Measurements from ENCODE around the gene MX1.
A peak's percentile ranks its signal among the peaks of the same experiment; 100 is the strongest.
"Not testable (repeated sequence)": the region's sequence is repeated elsewhere in the genome, so short reads cannot be mapped to it uniquely, and the experiment has no call there.

Gene MX1

DNA sequence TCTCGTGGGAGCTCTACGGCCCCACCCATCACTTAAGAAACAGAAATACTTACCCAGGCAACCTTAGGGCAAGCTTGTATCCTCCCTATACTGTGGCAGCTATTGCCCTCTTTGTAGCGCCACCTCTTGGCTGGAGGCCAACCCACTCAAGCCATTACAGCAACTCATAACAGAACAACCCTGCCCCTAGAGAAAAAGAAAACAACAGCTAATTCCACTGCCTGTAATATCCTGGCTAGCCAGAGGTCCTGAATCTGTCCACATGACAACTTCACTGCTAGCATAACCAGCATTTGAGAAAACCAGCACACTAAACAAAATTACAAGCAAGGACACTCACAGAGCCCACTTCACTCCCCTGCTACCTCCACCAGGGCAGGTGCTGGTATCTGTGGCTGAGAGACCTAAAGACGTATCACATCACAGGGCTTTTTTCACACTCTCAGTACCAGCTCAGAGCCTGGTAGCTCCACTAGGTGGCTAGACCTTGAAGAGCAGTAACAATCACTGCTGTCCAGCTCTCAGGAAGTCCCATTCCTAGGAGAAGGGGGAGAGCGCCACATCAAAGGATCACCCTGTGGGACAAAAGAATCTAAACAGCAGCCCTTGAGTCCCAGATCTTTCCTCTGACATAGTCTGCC lies 14.5 kb upstream of the MX1 start:
- DNase-seq (ENCODE audit: low spot score in 2 of 2) = no peak
- H3K4me1 Mint-ChIP-seq = peaks cover 11% of the 10 kb centered on the region
- peaks cover 6% of the 10 kb centered on the region for H3K9me3 Mint-ChIP-seq
- peaks cover 24% of the 10 kb centered on the region for H3K36me3 Mint-ChIP-seq (ENCODE audit: insufficient read depth)
- no peak for ATAC-seq (replicated peaks; ENCODE audit: extremely low read depth, poor library complexity, severe bottlenecking)
- no peak overlapping the region for H3K4me3 Mint-ChIP-seq
- H3K27me3 Mint-ChIP-seq = no peaks in the 10 kb centered on the region
- no peak overlapping the region for H3K27ac Mint-ChIP-seq (ENCODE audit: low read depth)

DNA sequence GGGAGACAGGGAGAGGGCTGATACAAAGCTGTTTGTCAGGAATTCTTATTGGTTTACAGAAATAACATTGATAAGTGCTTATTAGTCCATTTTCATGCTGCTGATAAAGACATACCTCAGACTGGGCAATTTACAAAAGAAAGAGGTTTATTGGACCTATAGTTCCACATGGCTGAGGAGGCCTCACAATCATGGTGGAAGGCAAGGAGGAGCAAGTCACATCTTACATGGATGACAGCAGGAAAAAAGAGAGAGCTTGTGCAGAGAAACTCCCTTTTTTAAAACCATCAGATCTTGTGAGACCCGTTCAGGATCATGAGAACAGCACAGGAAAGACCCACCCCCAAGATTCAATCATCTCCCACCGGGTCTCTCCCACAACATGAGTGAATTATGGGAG lies 8.5 kb upstream of the MX1 start:
- ATAC-seq (replicated peaks; ENCODE audit: extremely low read depth, poor library complexity, severe bottlenecking); H3K4me1 Mint-ChIP-seq; H3K27ac Mint-ChIP-seq (ENCODE audit: low read depth); H3K4me3 Mint-ChIP-seq; DNase-seq (ENCODE audit: low spot score in 2 of 2); H3K27me3 Mint-ChIP-seq; H3K36me3 Mint-ChIP-seq (ENCODE audit: insufficient read depth); H3K9me3 Mint-ChIP-seq: not testable (repeated sequence)

DNA sequence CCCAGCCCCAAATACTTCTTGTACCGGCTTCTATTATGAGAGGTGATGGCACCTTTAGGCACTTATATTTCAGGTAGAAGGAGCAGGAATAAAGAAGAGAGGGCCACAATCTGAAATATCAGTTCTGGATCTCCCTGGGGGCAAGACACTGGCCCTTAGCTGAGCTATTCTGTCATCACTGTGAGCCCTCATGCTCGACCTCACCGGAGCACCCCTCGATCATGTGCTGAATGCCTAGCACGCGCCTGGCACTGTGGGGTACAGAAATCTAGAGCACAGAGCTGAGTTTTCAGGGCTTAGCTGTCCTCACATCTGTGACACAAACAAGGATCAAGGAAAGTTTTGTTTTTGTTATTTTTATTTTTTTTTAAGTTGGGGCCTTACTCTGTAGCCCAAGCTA lies 7.6 kb upstream of the MX1 start:
- Mint-ChIP-seq H3K4me1 (peaks cover 8% of the 10 kb centered on the region), H3K36me3 (ENCODE audit: insufficient read depth) (no peaks in the 10 kb centered on the region), H3K9me3 (peaks cover 6% of the 10 kb centered on the region), H3K4me3 (no peak overlapping the region), H3K27me3 (no peaks in the 10 kb centered on the region), H3K27ac (ENCODE audit: low read depth) (peak overlapping the region; percentile 83)
- DNase-seq (ENCODE audit: low spot score in 2 of 2) = no peak
- ATAC-seq (replicated peaks; ENCODE audit: extremely low read depth, poor library complexity, severe bottlenecking) = no peak

DNA sequence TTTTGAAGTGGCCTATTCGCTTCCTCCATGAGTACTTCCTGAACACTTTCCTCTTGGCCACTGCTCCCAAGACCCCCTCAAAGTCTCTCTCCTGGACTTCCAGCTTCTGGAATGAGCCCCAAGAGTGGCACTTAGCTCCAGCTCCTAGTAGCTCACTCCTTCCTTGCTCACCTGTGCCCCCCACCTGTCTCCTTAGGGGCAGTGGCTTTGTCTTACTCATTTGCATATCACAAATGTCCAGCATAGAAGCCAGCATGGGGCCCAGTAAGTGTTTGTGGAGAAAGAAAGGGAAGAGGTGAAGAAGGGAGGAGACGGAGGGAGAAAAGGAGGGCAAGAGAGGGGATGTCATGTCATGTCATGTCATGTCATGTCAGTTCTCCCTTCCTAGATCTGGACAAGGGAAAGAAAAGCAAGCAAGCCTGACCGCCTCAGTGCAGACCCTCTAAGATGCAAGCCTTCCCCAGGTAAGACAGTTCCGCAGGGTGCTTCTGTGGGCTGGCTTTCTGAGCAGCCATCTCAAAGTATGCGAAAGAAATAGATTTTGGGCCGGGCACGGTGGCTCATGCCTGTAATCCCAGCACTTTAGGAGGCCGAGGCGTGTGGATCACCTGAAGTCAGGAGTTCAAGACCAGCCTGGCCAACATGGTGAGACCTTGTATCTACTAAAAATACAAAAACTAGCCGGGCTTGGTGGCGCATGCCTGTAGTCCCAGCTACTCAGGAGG lies 6.9 kb upstream of the MX1 start:
- peaks cover 1% of the 10 kb centered on the region for H3K9me3 Mint-ChIP-seq
- H3K4me1 Mint-ChIP-seq = peaks cover 15% of the 10 kb centered on the region
- H3K36me3 Mint-ChIP-seq (ENCODE audit: insufficient read depth) = no peaks in the 10 kb centered on the region
- H3K27ac Mint-ChIP-seq (ENCODE audit: low read depth) = peak overlapping the region; percentile 83
- no peak for DNase-seq (ENCODE audit: low spot score in 2 of 2)
- peak overlapping the region; percentile 85 for H3K4me3 Mint-ChIP-seq
- no peaks in the 10 kb centered on the region for H3K27me3 Mint-ChIP-seq
- no peak for ATAC-seq (replicated peaks; ENCODE audit: extremely low read depth, poor library complexity, severe bottlenecking)

DNA sequence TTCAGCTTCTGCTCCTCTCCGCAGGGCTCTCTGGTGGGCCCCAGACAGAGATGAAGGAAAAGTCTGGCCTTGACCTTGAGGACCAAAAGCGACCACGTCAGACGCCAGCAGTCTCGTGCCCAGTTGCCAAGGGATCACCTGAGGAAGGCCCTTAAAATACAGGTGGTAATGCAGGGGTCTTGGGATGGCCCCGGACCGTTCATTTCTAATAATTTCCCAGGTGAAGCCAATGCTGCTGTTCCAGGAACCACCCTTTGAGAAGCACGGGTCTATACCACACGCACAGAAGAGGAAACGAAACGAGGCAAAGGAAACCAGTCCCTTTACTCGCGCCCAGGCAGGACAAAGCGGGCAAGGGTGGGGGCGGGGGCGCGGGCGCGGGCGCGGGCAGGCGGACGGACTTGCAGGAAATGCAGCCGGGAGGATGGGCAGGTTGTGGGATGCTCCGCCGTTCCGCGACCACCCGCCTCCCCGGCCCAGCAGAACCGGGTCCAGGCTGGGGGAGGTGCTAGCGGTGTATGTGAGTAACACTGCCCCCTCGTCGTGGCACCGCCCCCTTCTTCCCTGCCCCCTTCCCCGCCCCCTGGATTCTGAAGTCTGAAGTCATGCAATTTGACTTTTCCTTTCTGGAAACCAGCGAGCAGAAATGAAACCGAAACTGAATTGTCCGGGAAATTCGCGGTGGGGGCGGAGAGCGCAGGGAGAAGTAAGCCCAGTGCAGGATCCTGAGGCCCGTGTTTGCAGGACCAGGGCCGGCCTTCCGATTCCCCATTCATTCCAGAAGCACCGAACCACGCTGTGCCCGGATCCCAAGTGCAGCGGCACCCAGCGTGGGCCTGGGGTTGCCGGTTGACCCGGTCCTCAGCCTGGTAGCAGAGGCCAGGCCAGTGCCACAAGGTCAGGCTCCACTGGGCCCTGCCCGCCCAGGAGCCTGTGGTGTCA lies 5.8 kb upstream of the MX1 start:
- H3K9me3 Mint-ChIP-seq = no peaks in the 10 kb centered on the region
- H3K4me1 Mint-ChIP-seq = peaks cover 15% of the 10 kb centered on the region
- no peaks in the 10 kb centered on the region for H3K27me3 Mint-ChIP-seq
- ATAC-seq (replicated peaks; ENCODE audit: extremely low read depth, poor library complexity, severe bottlenecking) (peak; percentile 78), DNase-seq (ENCODE audit: low spot score in 2 of 2) (no peak)
- peak overlapping the region; percentile 85 for H3K4me3 Mint-ChIP-seq
- H3K36me3 Mint-ChIP-seq (ENCODE audit: insufficient read depth) = peaks cover 3% of the 10 kb centered on the region
- peak overlapping the region; percentile 83 for H3K27ac Mint-ChIP-seq (ENCODE audit: low read depth)

DNA sequence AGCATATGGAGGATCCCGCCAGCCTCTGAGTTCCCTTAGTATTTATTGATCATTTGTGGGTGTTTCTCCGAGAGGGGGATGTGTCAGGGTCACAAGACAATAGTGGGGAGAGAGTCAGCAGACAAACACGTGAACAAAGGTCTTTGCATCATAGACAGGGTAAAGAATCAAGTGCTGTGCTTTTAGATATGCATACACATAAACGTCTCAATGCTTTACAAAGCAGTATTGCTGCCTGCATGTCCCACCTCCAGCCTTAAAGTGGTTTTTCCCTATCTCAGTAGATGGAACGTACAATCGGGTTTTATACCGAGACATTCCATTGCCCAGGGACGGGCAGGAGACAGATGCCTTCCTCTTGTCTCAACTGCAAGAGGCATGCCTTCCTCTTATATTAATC lies 5.0 kb upstream of the MX1 start:
- peaks cover 15% of the 10 kb centered on the region for H3K4me1 Mint-ChIP-seq
- peak overlapping the region; percentile 83 for H3K27ac Mint-ChIP-seq (ENCODE audit: low read depth)
- DNase-seq (ENCODE audit: low spot score in 2 of 2); H3K36me3 Mint-ChIP-seq (ENCODE audit: insufficient read depth); H3K27me3 Mint-ChIP-seq; H3K9me3 Mint-ChIP-seq; ATAC-seq (replicated peaks; ENCODE audit: extremely low read depth, poor library complexity, severe bottlenecking): not testable (repeated sequence)
- peak overlapping the region; percentile 85 for H3K4me3 Mint-ChIP-seq

DNA sequence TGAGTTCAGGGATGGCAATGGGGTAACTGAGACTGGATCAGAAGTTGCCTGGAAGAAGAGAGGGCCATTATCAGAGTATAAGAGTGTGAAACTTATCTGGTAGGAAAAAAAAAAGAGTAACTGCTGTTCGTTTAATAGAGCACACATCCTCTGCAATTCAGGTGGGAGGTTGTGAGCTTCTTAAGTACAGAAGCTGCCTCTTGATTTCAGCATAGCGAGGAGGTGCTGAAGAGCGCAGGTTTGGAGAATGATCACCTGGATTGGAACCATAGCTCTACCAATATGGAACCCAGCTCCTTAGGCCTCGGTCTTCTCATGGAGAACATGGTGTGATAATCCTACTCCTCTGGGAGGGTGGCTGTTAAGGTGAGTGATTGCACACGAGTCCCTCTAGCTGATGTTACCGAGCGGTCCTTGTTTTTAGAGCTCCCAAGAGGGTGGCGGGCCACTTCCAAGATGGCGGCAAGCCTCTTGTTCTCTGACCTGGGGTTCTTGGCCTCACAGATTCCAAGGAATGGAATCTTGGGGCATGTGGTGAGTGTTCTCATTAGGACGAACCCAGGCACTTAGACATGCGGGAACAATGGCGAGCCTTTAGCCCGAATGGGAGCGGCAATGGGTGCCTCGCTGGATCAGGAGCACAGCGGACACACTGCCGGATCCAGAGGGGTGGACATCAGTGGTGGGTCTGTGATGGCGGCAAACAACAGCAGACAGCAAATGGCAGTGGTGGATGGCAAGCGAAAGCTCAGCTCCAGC lies 3.3 kb upstream of the MX1 start:
- DNase-seq (ENCODE audit: low spot score in 2 of 2) = no peak
- no peaks in the 10 kb centered on the region for H3K27me3 Mint-ChIP-seq
- no peak for ATAC-seq (replicated peaks; ENCODE audit: extremely low read depth, poor library complexity, severe bottlenecking)
- no peaks in the 10 kb centered on the region for H3K9me3 Mint-ChIP-seq
- peaks cover 3% of the 10 kb centered on the region for H3K36me3 Mint-ChIP-seq (ENCODE audit: insufficient read depth)
- H3K27ac Mint-ChIP-seq (ENCODE audit: low read depth) = no peak overlapping the region
- H3K4me3 Mint-ChIP-seq = no peak overlapping the region
- peaks cover 15% of the 10 kb centered on the region for H3K4me1 Mint-ChIP-seq

DNA sequence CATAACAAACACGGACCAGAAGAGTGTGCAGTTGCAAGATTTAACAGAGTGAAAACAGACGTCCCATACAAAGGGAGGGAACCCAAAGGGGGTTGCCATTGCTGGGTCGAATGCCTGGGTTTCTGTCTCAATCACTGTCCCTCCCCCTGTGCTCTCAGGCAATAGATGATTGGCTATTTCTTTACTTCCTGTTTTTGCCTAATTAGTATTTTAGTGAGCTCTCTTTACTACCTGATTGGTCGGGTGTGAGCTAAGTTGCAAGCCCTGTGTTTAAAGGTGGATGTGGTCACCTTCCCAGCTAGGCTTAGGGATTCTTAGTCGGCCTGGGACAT lies 2.8 kb upstream of the MX1 start:
- not testable (repeated sequence) for H3K27ac Mint-ChIP-seq (ENCODE audit: low read depth); H3K4me3 Mint-ChIP-seq; H3K27me3 Mint-ChIP-seq; DNase-seq (ENCODE audit: low spot score in 2 of 2); H3K9me3 Mint-ChIP-seq; ATAC-seq (replicated peaks; ENCODE audit: extremely low read depth, poor library complexity, severe bottlenecking); H3K36me3 Mint-ChIP-seq (ENCODE audit: insufficient read depth)
- peaks cover 17% of the 10 kb centered on the region for H3K4me1 Mint-ChIP-seq

DNA sequence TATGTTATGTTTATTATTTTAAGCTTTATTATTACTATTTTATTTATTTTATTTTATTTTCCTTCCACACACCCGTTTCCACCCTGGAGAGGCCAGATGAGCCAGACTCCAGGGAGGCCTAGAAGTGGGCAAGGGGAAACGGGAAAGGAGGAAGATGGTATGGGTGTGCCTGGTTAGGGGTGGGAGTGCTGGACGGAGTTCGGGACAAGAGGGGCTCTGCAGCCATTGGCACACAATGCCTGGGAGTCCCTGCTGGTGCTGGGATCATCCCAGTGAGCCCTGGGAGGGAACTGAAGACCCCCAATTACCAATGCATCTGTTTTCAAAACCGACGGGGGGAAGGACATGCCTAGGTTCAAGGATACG lies 468 bp upstream of the MX1 start:
- Mint-ChIP-seq H3K27ac (ENCODE audit: low read depth) (peak overlapping the region; percentile 95), H3K36me3 (ENCODE audit: insufficient read depth) (peaks cover 5% of the 10 kb centered on the region), H3K4me1 (peaks cover 25% of the 10 kb centered on the region), H3K27me3 (no peaks in the 10 kb centered on the region), H3K9me3 (no peaks in the 10 kb centered on the region), H3K4me3 (peak overlapping the region; percentile 89)
- DNase-seq (ENCODE audit: low spot score in 2 of 2) = no peak
- ATAC-seq (replicated peaks; ENCODE audit: extremely low read depth, poor library complexity, severe bottlenecking) = no peak

DNA sequence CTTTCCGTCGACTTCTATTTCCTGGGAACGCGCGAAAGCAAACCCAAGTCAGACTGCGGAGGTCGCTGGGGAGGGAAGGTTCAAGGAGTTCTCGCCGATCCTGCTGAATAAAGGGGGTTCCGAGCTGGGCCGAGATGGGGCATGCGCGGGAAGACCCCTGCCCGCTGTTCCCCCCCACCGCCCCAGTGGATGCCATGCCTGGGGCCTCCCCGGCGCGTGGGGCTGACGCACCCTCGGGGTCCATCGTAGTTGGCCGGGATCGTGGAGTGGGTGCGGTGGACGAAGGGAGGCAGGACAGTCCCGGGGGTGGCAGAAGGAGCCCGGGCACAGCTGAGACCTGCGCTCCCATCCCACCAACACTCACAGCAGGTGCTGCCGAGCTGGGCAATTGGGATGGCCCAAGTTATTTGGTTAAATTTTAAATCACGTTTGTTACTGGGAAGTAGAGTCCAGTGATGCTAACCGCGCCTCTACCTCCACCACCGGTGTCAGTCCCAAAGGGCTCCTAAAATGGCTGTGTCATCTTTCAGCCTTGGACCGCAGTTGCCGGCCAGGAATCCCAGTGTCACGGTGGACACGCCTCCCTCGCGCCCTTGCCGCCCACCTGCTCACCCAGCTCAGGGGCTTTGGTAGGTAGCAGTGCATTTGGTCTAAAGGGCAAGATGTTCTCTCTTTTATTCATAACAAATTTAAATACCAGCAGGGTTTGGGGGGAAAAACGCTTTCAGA lies 801 bp downstream of the MX1 start:
- Mint-ChIP-seq H3K4me3 (peak overlapping the region; percentile 89), H3K36me3 (ENCODE audit: insufficient read depth) (peaks cover 6% of the 10 kb centered on the region), H3K4me1 (peaks cover 20% of the 10 kb centered on the region), H3K27me3 (no peaks in the 10 kb centered on the region), H3K9me3 (no peaks in the 10 kb centered on the region), H3K27ac (ENCODE audit: low read depth) (peak overlapping the region; percentile 95)
- ATAC-seq (replicated peaks; ENCODE audit: extremely low read depth, poor library complexity, severe bottlenecking) (no peak), DNase-seq (ENCODE audit: low spot score in 2 of 2) (no peak)

DNA sequence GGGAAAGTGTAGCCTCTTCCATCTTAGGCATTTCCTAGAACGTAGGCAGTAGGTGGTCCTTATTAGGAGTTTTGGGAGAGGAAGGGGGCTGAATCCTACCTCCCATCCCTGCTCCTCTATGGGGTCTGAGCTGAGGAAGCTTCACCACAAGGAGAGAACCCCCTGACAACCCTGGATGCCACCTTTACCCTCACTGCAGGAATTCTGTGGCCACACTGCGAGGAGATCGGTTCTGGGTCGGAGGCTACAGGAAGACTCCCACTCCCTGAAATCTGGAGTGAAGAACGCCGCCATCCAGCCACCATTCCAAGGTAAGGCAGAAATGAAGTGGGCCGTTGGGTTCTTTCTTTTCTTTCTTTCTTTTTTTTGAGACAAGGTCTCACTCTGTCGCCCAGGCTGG lies 1.5 kb downstream of the MX1 start:
- peaks cover 20% of the 10 kb centered on the region for H3K4me1 Mint-ChIP-seq
- no peak for DNase-seq (ENCODE audit: low spot score in 2 of 2)

DNA sequence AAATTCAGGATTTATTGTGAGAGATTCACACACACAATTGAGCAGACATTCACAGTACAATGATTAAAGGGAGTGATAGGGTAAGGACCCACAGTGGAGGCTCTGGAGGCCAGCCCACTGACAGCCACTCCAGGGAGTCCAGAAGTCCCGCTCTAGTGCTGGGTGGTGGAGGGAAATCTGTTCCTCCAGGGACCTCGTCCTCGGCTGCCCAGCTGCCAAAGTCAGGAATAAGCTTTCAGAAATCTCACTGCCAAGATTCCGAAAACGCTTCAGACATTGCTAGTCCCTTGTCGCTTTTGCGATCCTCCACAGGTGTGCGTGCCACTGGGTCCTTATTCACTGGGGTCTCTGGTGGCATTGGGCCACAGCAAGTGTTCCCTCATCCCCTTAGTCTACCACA lies 2.3 kb downstream of the MX1 start:
- H3K9me3 Mint-ChIP-seq = no peaks in the 10 kb centered on the region
- DNase-seq (ENCODE audit: low spot score in 2 of 2) (no peak), ATAC-seq (replicated peaks; ENCODE audit: extremely low read depth, poor library complexity, severe bottlenecking) (no peak)
- peaks cover 14% of the 10 kb centered on the region for H3K36me3 Mint-ChIP-seq (ENCODE audit: insufficient read depth)
- no peaks in the 10 kb centered on the region for H3K27me3 Mint-ChIP-seq
- peaks cover 26% of the 10 kb centered on the region for H3K4me1 Mint-ChIP-seq
- no peak overlapping the region for H3K27ac Mint-ChIP-seq (ENCODE audit: low read depth)
- peak overlapping the region; percentile 89 for H3K4me3 Mint-ChIP-seq

More for the DNA sequence above, 1.5 kb downstream of the MX1 start:
- H3K4me3 Mint-ChIP-seq = peak overlapping the region; percentile 89
- no peaks in the 10 kb centered on the region for H3K27me3 Mint-ChIP-seq
- peak overlapping the region; percentile 95 for H3K27ac Mint-ChIP-seq (ENCODE audit: low read depth)
- ATAC-seq (replicated peaks; ENCODE audit: extremely low read depth, poor library complexity, severe bottlenecking) = no peak
- peaks cover 10% of the 10 kb centered on the region for H3K36me3 Mint-ChIP-seq (ENCODE audit: insufficient read depth)
- no peaks in the 10 kb centered on the region for H3K9me3 Mint-ChIP-seq

Measured in central memory CD8-positive, alpha-beta T cell (primary cell).